ENCODE measurements around the gene ZFR2.
"Not testable (repeated sequence)": the region's sequence is repeated elsewhere in the genome, so short reads cannot be mapped to it uniquely, and the experiment has no call there.

ZFR2 gene

GRCh38 chr19:3818918-3819317 lies 49.9 kb downstream of the ZFR2 start:
- no peaks in the 10 kb centered on the region for H3K9me3 ChIP-seq (ENCODE audit: control insufficient read depth, low read depth, low read length)
- no peak overlapping the region for H3K27ac ChIP-seq (ENCODE audit: low read length)
- H3K4me3 ChIP-seq (ENCODE audit: low read length) = no peak overlapping the region
- no peaks in the 10 kb centered on the region for H3K4me1 ChIP-seq (ENCODE audit: control insufficient read depth, low read depth, low read length)
- H3K9ac ChIP-seq (ENCODE audit: low read length) = no peak overlapping the region
- H3K27me3 ChIP-seq (ENCODE audit: control insufficient read depth, insufficient read depth, low read length) = peaks cover 10% of the 10 kb centered on the region
- H3K36me3 ChIP-seq (ENCODE audit: control insufficient read depth, low read depth, low read length) = no peaks in the 10 kb centered on the region

DNA sequence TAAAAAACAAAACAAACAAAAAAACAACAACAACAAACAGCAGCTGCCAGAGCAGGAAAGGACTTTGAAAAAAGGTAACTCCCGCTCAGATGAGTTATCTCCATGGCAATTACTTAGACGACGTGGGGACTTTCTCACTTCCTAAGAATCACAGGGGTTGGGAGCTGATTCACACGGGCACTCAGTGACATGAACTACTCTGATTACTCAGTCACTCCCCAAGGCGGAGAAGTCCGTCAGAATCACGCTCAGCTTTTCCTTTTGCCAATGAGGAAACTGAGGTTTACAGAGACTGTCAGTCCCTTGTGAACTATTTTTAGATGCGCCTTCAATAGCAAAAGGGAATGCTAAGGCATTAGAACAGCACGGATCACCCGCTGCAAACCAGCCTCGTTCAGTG lies 50.4 kb downstream of the ZFR2 start:
- no peaks in the 10 kb centered on the region for H3K4me1 ChIP-seq (ENCODE audit: control insufficient read depth, low read depth, low read length)
- no peaks in the 10 kb centered on the region for H3K9me3 ChIP-seq (ENCODE audit: control insufficient read depth, low read depth, low read length)
- peaks cover 10% of the 10 kb centered on the region for H3K27me3 ChIP-seq (ENCODE audit: control insufficient read depth, insufficient read depth, low read length)
- no peaks in the 10 kb centered on the region for H3K36me3 ChIP-seq (ENCODE audit: control insufficient read depth, low read depth, low read length)
- H3K9ac ChIP-seq (ENCODE audit: low read length) = no peak overlapping the region
- no peak overlapping the region for H3K27ac ChIP-seq (ENCODE audit: low read length)
- H3K4me3 ChIP-seq (ENCODE audit: low read length) = no peak overlapping the region

- H3K9ac ChIP-seq (ENCODE audit: low read length) = no peak overlapping the region
- no peaks in the 10 kb centered on the region for H3K9me3 ChIP-seq (ENCODE audit: control insufficient read depth, low read depth, low read length)
- H3K4me3 ChIP-seq (ENCODE audit: low read length) = no peak overlapping the region
- no peaks in the 10 kb centered on the region for H3K4me1 ChIP-seq (ENCODE audit: control insufficient read depth, low read depth, low read length)
- peaks cover 9% of the 10 kb centered on the region for H3K27me3 ChIP-seq (ENCODE audit: control insufficient read depth, insufficient read depth, low read length)
- no peaks in the 10 kb centered on the region for H3K36me3 ChIP-seq (ENCODE audit: control insufficient read depth, low read depth, low read length)
- no peak overlapping the region for H3K27ac ChIP-seq (ENCODE audit: low read length)
Observed at GRCh38 chr19:3817761-3818160, 51.1 kb downstream of the ZFR2 start.

DNA sequence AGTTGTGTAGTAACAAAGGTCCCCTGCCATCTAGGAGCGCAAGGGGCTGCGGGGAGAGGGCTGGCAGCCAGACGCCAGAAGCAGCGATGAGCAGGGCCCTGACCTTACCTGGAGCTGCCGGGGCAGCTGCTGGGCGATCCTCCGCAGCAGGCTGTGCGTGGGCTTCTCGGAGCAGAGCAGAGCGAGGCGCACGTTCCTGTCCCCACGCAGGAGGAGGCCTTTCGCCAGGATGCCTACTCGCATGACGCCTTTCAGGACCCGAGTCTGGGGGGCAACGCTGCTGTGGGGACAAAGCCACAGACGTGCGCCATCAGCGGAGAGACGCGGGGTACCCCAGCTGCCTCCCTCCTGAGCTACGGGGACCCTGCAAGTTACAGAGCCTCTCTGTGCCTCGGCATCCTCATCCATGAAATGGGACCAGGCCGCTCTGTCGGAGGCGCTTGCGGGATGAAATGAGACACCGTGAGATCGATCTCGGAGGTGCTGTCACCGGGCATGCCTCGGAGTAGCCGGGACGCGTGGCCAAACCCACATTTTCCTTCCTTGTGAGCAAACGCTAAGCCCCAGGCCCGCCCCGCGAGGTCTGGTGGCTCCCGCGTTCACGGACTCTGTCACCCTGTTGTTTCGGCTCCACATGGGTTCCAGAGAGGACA lies 52.1 kb downstream of the ZFR2 start:
- Histone ChIP-seq H3K9me3 (ENCODE audit: control insufficient read depth, low read depth, low read length) (no peaks in the 10 kb centered on the region), H3K9ac (ENCODE audit: low read length) (no peak overlapping the region), H3K36me3 (ENCODE audit: control insufficient read depth, low read depth, low read length) (no peaks in the 10 kb centered on the region), H3K4me3 (ENCODE audit: low read length) (no peak overlapping the region), H3K27me3 (ENCODE audit: control insufficient read depth, insufficient read depth, low read length) (no peaks in the 10 kb centered on the region), H3K4me1 (ENCODE audit: control insufficient read depth, low read depth, low read length) (no peaks in the 10 kb centered on the region), H3K27ac (ENCODE audit: low read length) (no peak overlapping the region)

GRCh38 chr19:3816148-3816547 lies 52.7 kb downstream of the ZFR2 start:
- not testable (repeated sequence) for H3K4me1 ChIP-seq (ENCODE audit: control insufficient read depth, low read depth, low read length); H3K4me3 ChIP-seq (ENCODE audit: low read length); H3K27ac ChIP-seq (ENCODE audit: low read length); H3K9me3 ChIP-seq (ENCODE audit: control insufficient read depth, low read depth, low read length); H3K9ac ChIP-seq (ENCODE audit: low read length); H3K27me3 ChIP-seq (ENCODE audit: control insufficient read depth, insufficient read depth, low read length); H3K36me3 ChIP-seq (ENCODE audit: control insufficient read depth, low read depth, low read length)

DNA sequence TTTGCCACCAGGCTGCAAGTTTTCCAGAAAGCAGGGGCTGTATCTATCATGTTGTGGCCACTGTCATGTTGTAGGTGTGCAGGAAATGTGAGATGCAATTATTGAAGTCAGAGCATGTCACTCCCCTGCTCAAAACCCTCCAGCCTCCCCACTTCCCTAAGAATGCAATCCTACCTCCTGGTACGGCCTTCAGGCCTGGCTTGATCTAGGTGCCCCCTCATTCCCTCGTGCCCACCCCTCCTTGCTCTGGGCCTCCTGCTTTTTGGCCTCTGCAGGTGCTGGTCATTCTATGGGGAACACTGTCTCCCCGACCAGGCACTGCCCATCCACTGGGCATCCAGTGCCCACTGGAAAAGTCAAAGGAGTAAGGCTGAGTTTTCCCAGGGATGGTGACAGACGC lies 54.2 kb downstream of the ZFR2 start:
- Histone ChIP-seq H3K27me3 (ENCODE audit: control insufficient read depth, insufficient read depth, low read length) (no peaks in the 10 kb centered on the region), H3K9ac (ENCODE audit: low read length) (no peak overlapping the region), H3K27ac (ENCODE audit: low read length) (no peak overlapping the region), H3K36me3 (ENCODE audit: control insufficient read depth, low read depth, low read length) (no peaks in the 10 kb centered on the region), H3K4me1 (ENCODE audit: control insufficient read depth, low read depth, low read length) (no peaks in the 10 kb centered on the region), H3K4me3 (ENCODE audit: low read length) (no peak overlapping the region), H3K9me3 (ENCODE audit: control insufficient read depth, low read depth, low read length) (no peaks in the 10 kb centered on the region)

GRCh38 chr19:3813473-3814392 lies 55.1 kb downstream of the ZFR2 start:
- Histone ChIP-seq H3K9me3 (ENCODE audit: control insufficient read depth, low read depth, low read length) (no peaks in the 10 kb centered on the region), H3K27me3 (ENCODE audit: control insufficient read depth, insufficient read depth, low read length) (no peaks in the 10 kb centered on the region), H3K27ac (ENCODE audit: low read length) (no peak overlapping the region), H3K9ac (ENCODE audit: low read length) (no peak overlapping the region), H3K4me1 (ENCODE audit: control insufficient read depth, low read depth, low read length) (no peaks in the 10 kb centered on the region), H3K36me3 (ENCODE audit: control insufficient read depth, low read depth, low read length) (no peaks in the 10 kb centered on the region), H3K4me3 (ENCODE audit: low read length) (no peak overlapping the region)

DNA sequence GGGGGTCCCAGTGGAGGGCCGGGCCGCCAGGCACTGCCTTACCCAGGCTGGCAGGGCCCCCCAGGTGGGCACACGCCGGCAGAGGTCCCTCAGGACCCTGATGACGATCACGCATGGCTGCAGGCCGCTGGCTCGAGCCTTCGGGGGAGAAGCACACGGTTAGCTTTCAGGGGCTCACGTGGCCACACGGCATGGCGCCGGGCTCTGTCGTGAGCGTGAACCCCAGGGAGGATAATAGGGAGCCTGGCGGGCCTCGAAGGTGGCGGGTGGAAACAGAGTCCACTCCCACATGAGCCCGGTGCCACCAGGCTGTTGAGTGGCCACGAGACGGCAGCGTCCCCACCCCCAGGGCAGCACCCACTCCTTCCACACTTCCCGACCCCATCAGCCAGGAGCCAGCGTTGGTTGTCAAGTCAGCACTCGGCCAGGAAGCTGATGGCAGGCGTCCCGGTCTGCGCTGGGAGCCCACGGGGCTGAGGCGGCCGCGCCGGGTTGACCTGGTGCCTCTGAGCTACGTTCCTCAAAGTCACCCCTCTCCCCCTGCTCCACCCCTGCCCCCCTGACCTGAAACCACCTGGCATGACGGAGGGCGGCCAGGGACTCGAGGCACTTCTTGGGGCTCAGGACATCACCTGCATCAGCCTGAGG lies 58.0 kb downstream of the ZFR2 start:
- Histone ChIP-seq H3K9ac (ENCODE audit: low read length) (no peak overlapping the region), H3K27ac (ENCODE audit: low read length) (no peak overlapping the region), H3K27me3 (ENCODE audit: control insufficient read depth, insufficient read depth, low read length) (no peaks in the 10 kb centered on the region), H3K9me3 (ENCODE audit: control insufficient read depth, low read depth, low read length) (no peaks in the 10 kb centered on the region), H3K36me3 (ENCODE audit: control insufficient read depth, low read depth, low read length) (no peaks in the 10 kb centered on the region), H3K4me1 (ENCODE audit: control insufficient read depth, low read depth, low read length) (no peaks in the 10 kb centered on the region), H3K4me3 (ENCODE audit: low read length) (no peak overlapping the region)

- H3K27ac ChIP-seq (ENCODE audit: low read length) = no peak overlapping the region
- H3K9me3 ChIP-seq (ENCODE audit: control insufficient read depth, low read depth, low read length) = no peaks in the 10 kb centered on the region
- H3K27me3 ChIP-seq (ENCODE audit: control insufficient read depth, insufficient read depth, low read length) = no peaks in the 10 kb centered on the region
- H3K9ac ChIP-seq (ENCODE audit: low read length) = no peak overlapping the region
- H3K36me3 ChIP-seq (ENCODE audit: control insufficient read depth, low read depth, low read length) = no peaks in the 10 kb centered on the region
- H3K4me1 ChIP-seq (ENCODE audit: control insufficient read depth, low read depth, low read length) = no peaks in the 10 kb centered on the region
- no peak overlapping the region for H3K4me3 ChIP-seq (ENCODE audit: low read length)
Observed at GRCh38 chr19:3809881-3810707, 58.7 kb downstream of the ZFR2 start.

- H3K4me3 ChIP-seq (ENCODE audit: low read length) = no peak overlapping the region
- H3K27ac ChIP-seq (ENCODE audit: low read length) = no peak overlapping the region
- no peaks in the 10 kb centered on the region for H3K4me1 ChIP-seq (ENCODE audit: control insufficient read depth, low read depth, low read length)
- no peaks in the 10 kb centered on the region for H3K36me3 ChIP-seq (ENCODE audit: control insufficient read depth, low read depth, low read length)
- no peaks in the 10 kb centered on the region for H3K9me3 ChIP-seq (ENCODE audit: control insufficient read depth, low read depth, low read length)
- no peak overlapping the region for H3K9ac ChIP-seq (ENCODE audit: low read length)
- H3K27me3 ChIP-seq (ENCODE audit: control insufficient read depth, insufficient read depth, low read length) = no peaks in the 10 kb centered on the region
Observed at GRCh38 chr19:3808420-3809143, 60.3 kb downstream of the ZFR2 start.
